BLaER1 treated with 17β-estradiol and CSF1 and Interleukin-3, amounts not matched to agents 10 nM and 100 nM (cell line): ENCODE measurements around the gene ANKRD17.
A peak's percentile ranks its signal among the peaks of the same experiment; 100 is the strongest.
"Not testable (repeated sequence)": the region's sequence is repeated elsewhere in the genome, so short reads cannot be mapped to it uniquely, and the experiment has no call there.

Experiments
- H3K27ac ChIP-seq, 11 experiments: shearing (Covaris generic); formaldehyde crosslinking; 2 replicates each; pipeline ENCODE4 v1.8.1; 2022
- H3K27me3 ChIP-seq, 11 experiments: shearing (Covaris generic); formaldehyde crosslinking; 2 replicates each; pipeline ENCODE4 v1.8.1; 2022
- H3K36me3 ChIP-seq, 11 experiments: shearing (Covaris generic); formaldehyde crosslinking; 2 replicates each; pipeline ENCODE4 v1.8.1; 2022
- H3K4me1 ChIP-seq, 10 experiments: shearing (Covaris generic); formaldehyde crosslinking; 2 replicates each; pipeline ENCODE4 v1.8.1; 2022
- H3K4me2 ChIP-seq, 11 experiments: shearing (Covaris generic); formaldehyde crosslinking; 2 replicates each; pipeline ENCODE4 v1.8.1; 2022
- H3K4me3 ChIP-seq, 10 experiments: shearing (Covaris generic); formaldehyde crosslinking; 2 replicates each; pipeline ENCODE4 v1.8.1; 2022
- H3K9ac ChIP-seq, 11 experiments: shearing (Covaris generic); formaldehyde crosslinking; 2 replicates each; pipeline ENCODE4 v1.8.1; 2022
- H3K9me3 ChIP-seq, 11 experiments: shearing (Covaris generic); formaldehyde crosslinking; replicated peaks in 1 of 11; 2 replicates each; pipeline ENCODE4 v1.8.1; 2022
- H4K20me1 ChIP-seq, 11 experiments: shearing (Covaris generic); formaldehyde crosslinking; 2 replicates each; pipeline ENCODE4 v1.8.1; 2022
- Cebpa-rat ChIP-seq, 11 experiments: shearing (Covaris generic); IDR thresholded peaks; 2 replicates each; pipeline ENCODE4 v1.8.1; 2022

ANKRD17 gene

DNA sequence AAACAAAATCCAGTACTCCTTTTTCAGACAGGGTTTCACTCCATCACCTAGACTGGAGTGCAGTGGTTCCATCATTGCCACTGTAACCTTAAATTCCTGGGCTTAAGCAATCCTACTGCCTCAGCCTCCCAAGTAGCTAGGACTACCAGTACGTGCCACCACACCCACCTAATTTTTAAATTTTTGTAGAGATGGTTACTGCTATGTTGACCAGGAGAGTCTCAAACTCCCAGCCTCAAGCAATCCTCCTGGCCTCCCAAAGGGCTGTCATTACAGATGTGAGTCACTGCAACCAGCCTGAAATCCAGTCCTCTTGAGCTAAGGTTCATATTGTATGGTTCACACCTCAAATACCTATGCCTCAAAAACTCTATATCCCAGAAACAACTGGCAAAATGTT lies 22.4 kb downstream of the ANKRD17 start:
- no peak for TF ChIP-seq Cebpa-rat (IDR thresholded peaks at IDR 0.05)
- Histone ChIP-seq H3K27ac (no peak overlapping the region), H3K9me3 (peaks cover 0 to 10% (median 5%) of the 10 kb centered on the region in 11 experiments; a peak in 14 of 22 replicates), H3K4me2 (no peak overlapping the region), H3K4me3 (no peak overlapping the region), H4K20me1 (peaks cover 49 to 96% (median 81%) of the 10 kb centered on the region in 11 experiments), H3K4me1 (peaks cover 0 to 7% (median 0%) of the 10 kb centered on the region in 10 experiments; a peak in 5 of 20 replicates), H3K36me3 (peaks cover 50 to 95% (median 81%) of the 10 kb centered on the region in 11 experiments), H3K9ac (no peak overlapping the region), H3K27me3 (no peaks in the 10 kb centered on the region)

DNA sequence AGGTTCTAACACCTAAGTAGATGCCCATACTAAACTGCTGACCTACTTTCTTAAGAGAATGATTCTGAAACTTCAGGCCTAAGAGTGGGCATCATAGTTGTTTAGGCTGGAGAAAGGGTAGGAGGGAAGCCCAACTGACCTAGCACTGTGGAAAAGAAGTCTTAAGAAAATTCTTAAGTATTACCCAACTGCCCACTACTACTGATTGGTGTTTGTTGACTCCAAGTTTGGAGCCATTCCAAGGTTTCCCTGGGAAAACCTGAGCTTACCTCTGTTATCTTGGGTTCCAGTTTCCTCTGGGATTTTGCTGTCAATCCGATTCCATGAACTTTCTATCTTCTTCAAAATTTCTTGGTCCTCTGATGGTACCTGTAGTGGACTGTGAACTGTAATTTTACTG lies 23.9 kb downstream of the ANKRD17 start:
- peaks cover 0 to 10% (median 5%) of the 10 kb centered on the region in 11 experiments; a peak in 14 of 22 replicates for H3K9me3 ChIP-seq
- TF ChIP-seq Cebpa-rat (IDR thresholded peaks at IDR 0.05) = no peak
- H3K36me3 ChIP-seq = peaks cover 51 to 95% (median 83%) of the 10 kb centered on the region in 11 experiments
- no peaks in the 10 kb centered on the region for H3K27me3 ChIP-seq
- H3K9ac ChIP-seq = no peak overlapping the region
- H4K20me1 ChIP-seq = peaks cover 37 to 96% (median 77%) of the 10 kb centered on the region in 11 experiments; a peak in 20 of 22 replicates
- no peaks in the 10 kb centered on the region; a peak in 1 of 20 replicates for H3K4me1 ChIP-seq
- H3K4me2 ChIP-seq = no peak overlapping the region
- no peak overlapping the region for H3K27ac ChIP-seq
- no peak overlapping the region for H3K4me3 ChIP-seq

DNA sequence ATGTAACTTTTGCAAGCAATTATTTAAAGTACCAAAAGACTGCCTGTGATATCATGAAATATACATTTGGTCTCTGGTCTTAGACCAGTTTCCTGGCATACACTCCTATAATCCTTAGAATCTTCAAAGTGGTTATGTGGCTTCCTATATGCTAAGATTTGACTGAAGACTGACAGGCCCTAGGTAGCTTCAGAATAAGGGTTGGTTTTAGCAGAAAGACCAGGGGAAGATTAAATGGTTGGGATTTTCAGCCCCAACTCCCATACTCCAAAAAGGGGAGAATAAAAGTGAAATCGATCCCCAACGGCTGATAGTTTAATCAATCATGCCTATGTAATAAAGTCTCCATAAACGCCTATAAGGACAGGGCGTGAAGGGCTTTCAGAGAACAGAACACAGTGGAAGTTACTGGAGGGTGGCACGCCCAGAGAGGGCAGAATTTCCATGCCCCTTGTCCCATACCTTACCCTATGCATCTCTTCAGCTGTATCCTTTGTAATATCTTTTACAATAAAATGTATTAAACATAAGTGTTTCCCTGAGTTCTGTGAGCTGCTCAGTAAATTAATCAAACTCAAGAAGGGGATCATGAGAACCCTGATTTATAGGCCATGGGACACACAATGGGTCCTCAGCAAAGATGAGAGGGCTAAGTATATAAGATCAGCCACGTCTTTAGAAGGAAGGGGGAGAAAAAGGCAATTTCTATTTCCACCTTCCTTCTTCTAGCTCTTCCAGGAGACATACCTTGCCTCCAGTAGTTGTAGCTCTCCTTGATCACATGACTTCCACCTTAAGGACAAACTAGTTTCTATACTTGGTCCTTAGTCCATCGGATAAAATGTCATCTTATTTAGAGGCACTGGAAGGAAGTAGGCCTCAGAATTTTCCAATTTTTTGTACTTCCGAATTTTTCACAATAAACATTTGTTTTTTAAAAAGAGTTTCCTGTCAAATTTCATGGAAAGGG lies 26.8 kb downstream of the ANKRD17 start:
- H3K27me3 ChIP-seq = no peaks in the 10 kb centered on the region
- peaks cover 51 to 83% (median 70%) of the 10 kb centered on the region in 11 experiments for H3K36me3 ChIP-seq
- H4K20me1 ChIP-seq = peaks cover 16 to 96% (median 63%) of the 10 kb centered on the region in 11 experiments; a peak in 20 of 22 replicates
- H3K4me2 ChIP-seq = no peak overlapping the region
- no peak overlapping the region for H3K27ac ChIP-seq
- H3K4me1 ChIP-seq = peaks cover 0 to 14% (median 1%) of the 10 kb centered on the region in 10 experiments; a peak in 6 of 20 replicates
- no peak for TF ChIP-seq Cebpa-rat (IDR thresholded peaks at IDR 0.05)
- H3K4me3 ChIP-seq = no peak overlapping the region
- H3K9ac ChIP-seq = no peak overlapping the region
- peaks cover 0 to 10% (median 5%) of the 10 kb centered on the region in 11 experiments; a peak in 14 of 22 replicates for H3K9me3 ChIP-seq

DNA sequence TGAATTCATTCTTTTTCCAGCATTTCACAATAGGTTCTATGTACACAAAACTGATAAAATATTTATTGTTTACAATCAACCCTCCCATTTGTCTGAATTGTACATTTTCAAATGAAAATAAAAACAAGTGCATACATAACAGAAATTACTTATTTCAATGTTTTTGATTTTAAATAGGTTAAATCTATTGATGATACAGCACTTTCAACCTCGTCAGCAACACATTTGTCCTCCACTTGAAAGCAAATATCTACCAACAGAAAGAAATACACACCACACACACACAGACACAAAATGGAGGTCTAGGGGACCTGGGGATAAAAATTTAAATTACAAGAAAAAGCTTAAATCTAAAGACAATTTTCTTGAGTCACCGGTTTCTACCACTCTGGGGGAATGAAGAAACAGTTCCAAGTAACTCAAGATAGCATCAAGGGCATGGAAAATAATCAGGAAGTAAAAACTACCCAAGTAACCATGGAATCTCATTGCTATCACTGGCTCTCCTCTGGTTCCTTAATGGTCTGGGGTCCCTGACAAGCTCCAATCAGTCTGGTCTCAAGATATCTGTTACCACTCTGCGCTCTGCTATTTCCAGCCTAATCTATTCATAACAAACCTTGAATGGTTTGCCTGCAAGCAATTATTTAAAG lies 27.6 kb downstream of the ANKRD17 start:
- peaks cover 13 to 96% (median 63%) of the 10 kb centered on the region in 11 experiments; a peak in 21 of 22 replicates for H4K20me1 ChIP-seq
- no peak overlapping the region for H3K9ac ChIP-seq
- H3K27ac ChIP-seq = 0 out of 22 replicates have a peak overlapping the region, but pooled peaks of 1 of the 11 experiments have one; percentile 9
- no peak overlapping the region for H3K4me3 ChIP-seq
- H3K4me2 ChIP-seq = no peak overlapping the region
- peaks cover 0 to 10% (median 5%) of the 10 kb centered on the region in 11 experiments; a peak in 14 of 22 replicates for H3K9me3 ChIP-seq
- peaks cover 0 to 21% (median 4%) of the 10 kb centered on the region in 10 experiments; a peak in 8 of 20 replicates for H3K4me1 ChIP-seq
- no peaks in the 10 kb centered on the region for H3K27me3 ChIP-seq
- no peak for TF ChIP-seq Cebpa-rat (IDR thresholded peaks at IDR 0.05)
- H3K36me3 ChIP-seq = peaks cover 46 to 83% (median 69%) of the 10 kb centered on the region in 11 experiments

DNA sequence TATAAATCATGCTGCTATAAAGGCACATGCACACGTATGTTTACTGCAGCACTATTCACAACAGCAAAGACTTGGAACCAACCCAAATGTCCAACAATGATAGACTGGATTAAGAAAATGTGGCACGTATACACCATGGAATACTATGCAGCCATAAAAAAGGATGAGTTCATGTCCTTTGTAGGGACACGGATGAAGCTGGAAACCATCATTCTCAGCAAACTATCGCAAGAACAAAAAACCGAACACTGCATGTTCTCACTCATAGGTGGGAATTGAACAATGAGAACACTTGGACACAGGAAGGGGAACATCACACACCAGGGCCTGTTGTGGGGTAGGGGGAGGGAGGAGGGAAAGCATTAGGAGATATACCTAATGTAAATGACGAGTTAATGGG lies 29.8 kb downstream of the ANKRD17 start:
- not testable (repeated sequence) for H3K27me3 ChIP-seq, H3K27ac ChIP-seq, H3K9ac ChIP-seq, H3K9me3 ChIP-seq, H3K4me2 ChIP-seq, H3K4me3 ChIP-seq
- Histone ChIP-seq H3K4me1 (peaks cover 13 to 42% (median 20%) of the 10 kb centered on the region in 10 experiments), H3K36me3 (peaks cover 27 to 63% (median 52%) of the 10 kb centered on the region in 11 experiments), H4K20me1 (peaks cover 16 to 99% (median 67%) of the 10 kb centered on the region in 11 experiments; a peak in 20 of 22 replicates)

DNA sequence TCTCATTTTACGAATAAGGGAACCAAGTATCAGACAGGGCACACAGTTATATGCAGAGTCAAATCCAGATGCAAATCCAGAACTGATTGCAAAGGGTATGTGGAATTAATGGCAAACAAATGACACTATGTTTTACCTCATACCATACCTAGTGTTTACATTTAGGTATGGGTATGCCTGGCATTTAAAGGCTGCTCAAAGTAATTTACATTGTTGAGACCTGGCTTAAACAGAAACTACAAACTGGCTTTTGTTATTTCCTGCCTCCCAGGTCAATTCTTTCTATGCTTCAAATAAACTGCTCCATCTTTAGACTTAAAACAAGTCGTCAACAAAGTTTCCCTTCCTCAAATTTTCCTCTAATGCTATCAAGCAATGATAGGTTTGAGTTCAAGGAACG lies 33.7 kb downstream of the ANKRD17 start:
- Histone ChIP-seq H4K20me1 (peaks cover 14 to 100% (median 70%) of the 10 kb centered on the region in 11 experiments; a peak in 20 of 22 replicates), H3K27ac (peak overlapping the region in 8 of 11 experiments; percentile 16 to 63 (median 34); a peak in 11 of 22 replicates), H3K27me3 (no peaks in the 10 kb centered on the region), H3K9ac (peak overlapping the region in 4 of 11 experiments; percentile 6 to 65 (median 33); a peak in 2 of 22 replicates), H3K9me3 (no peaks in the 10 kb centered on the region), H3K4me3 (peak overlapping the region in 1 of 10 experiments; percentile 3; a peak in 1 of 20 replicates), H3K36me3 (peaks cover 0 to 33% (median 19%) of the 10 kb centered on the region in 11 experiments; a peak in 18 of 22 replicates), H3K4me1 (peaks cover 25 to 73% (median 39%) of the 10 kb centered on the region in 10 experiments), H3K4me2 (peak overlapping the region; percentile 3 to 77 (median 23); a peak in 15 of 22 replicates)
- no peak for TF ChIP-seq Cebpa-rat (IDR thresholded peaks at IDR 0.05)

DNA sequence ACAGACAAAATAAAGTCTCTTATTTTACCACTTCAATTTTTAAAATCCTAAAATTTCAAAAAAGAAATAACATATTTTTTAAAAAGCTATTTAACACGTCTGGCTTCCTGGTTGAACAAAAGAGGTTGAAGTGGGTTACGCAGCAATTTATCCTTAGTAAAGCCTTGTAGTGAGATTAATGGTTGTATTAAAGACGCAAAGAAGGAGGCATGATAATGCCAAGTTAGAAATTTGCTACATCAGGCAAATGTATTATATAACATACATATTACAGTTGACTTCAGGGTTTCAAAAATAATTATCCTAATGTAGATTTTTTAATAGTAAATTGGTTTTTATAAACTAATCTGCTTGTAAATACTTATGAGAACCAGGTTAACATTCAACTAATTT lies 35.3 kb downstream of the ANKRD17 start:
- H4K20me1 ChIP-seq = peaks cover 21 to 100% (median 75%) of the 10 kb centered on the region in 11 experiments; a peak in 20 of 22 replicates
- H3K9ac ChIP-seq = no peak overlapping the region; a peak in 2 of 22 replicates
- peak overlapping the region in 9 of 11 experiments; percentile 0 to 83 (median 66); a peak in 12 of 22 replicates for H3K27ac ChIP-seq
- H3K4me2 ChIP-seq = peak overlapping the region; percentile 30 to 88 (median 64); a peak in 14 of 22 replicates
- peak overlapping the region in 2 of 10 experiments; percentile 53 to 56; a peak in 4 of 20 replicates for H3K4me3 ChIP-seq
- peaks cover 25 to 72% (median 39%) of the 10 kb centered on the region in 10 experiments for H3K4me1 ChIP-seq
- H3K36me3 ChIP-seq = peaks cover 3 to 49% (median 24%) of the 10 kb centered on the region in 11 experiments; a peak in 19 of 22 replicates
- H3K9me3 ChIP-seq = no peaks in the 10 kb centered on the region
- H3K27me3 ChIP-seq = no peaks in the 10 kb centered on the region
- no peak for TF ChIP-seq Cebpa-rat (IDR thresholded peaks at IDR 0.05)
